GM06990 (cell line): ENCODE results near the gene CHRM5.
"Not testable (repeated sequence)": the region's sequence is repeated elsewhere in the genome, so short reads cannot be mapped to it uniquely, and the experiment has no call there.

Source experiments
- DNase-seq: peaks from one replicate; pipeline ENCODE4 v3.0.0-alpha.2; 2011; ENCODE audit not compliant: insufficient read length; ENCODE audit errors: extremely low read depth
- H3K27me3 ChIP-seq: replicated peaks from 2 replicates; pipeline ENCODE4 v1.6.0; 2011; ENCODE audit warnings: low read length; ENCODE audit not compliant: control insufficient read depth, insufficient read depth
- H3K36me3 ChIP-seq: 2 replicates; pipeline ENCODE4 v1.5.1; 2011; ENCODE audit warnings: low read length; ENCODE audit not compliant: control insufficient read depth, insufficient read depth
- H3K4me3 ChIP-seq: replicated peaks from 2 replicates; pipeline ENCODE4 v1.5.1; 2011; ENCODE audit warnings: low read depth, mild to moderate bottlenecking, control low read depth, low read length
- CTCF ChIP-seq: IDR thresholded peaks from 2 replicates; pipeline ENCODE4 v1.5.1; 2011; ENCODE audit warnings: low read length, control low read depth, mild to moderate bottlenecking, inconsistent platforms; ENCODE audit not compliant: insufficient read depth, poor library complexity, severe bottlenecking

Gene CHRM5

GRCh38 chr15:34010921-34011320, 42.6 kb downstream of the CHRM5 start:
- no peak for DNase-seq
- Histone ChIP-seq H3K36me3 (no peaks in the 10 kb centered on the region), H3K4me3 (no peak overlapping the region), H3K27me3 (no peaks in the 10 kb centered on the region)
- TF ChIP-seq CTCF, result no peak

GRCh38 chr15:34011481-34011880, 43.2 kb downstream of the CHRM5 start:
- no peak overlapping the region for H3K4me3 ChIP-seq
- DNase-seq, result no peak
- no peak for TF ChIP-seq CTCF
- H3K27me3 ChIP-seq, result no peaks in the 10 kb centered on the region
- H3K36me3 ChIP-seq, result no peaks in the 10 kb centered on the region

GRCh38 chr15:34012461-34013028, 44.2 kb downstream of the CHRM5 start:
- Histone ChIP-seq H3K36me3 (no peaks in the 10 kb centered on the region), H3K27me3 (no peaks in the 10 kb centered on the region), H3K4me3 (no peak overlapping the region)
- no peak for DNase-seq
- no peak for TF ChIP-seq CTCF

GRCh38 chr15:34013746-34014145, 45.4 kb downstream of the CHRM5 start:
- no peak for TF ChIP-seq CTCF
- Histone ChIP-seq H3K36me3 (no peaks in the 10 kb centered on the region), H3K4me3 (no peak overlapping the region), H3K27me3 (no peaks in the 10 kb centered on the region)
- DNase-seq, result no peak

- no peak overlapping the region for H3K4me3 ChIP-seq
- no peaks in the 10 kb centered on the region for H3K36me3 ChIP-seq
- DNase-seq, result no peak
- TF ChIP-seq CTCF, result no peak
- no peaks in the 10 kb centered on the region for H3K27me3 ChIP-seq
Measured at GRCh38 chr15:34014556-34014955, 46.3 kb downstream of the CHRM5 start.

GRCh38 chr15:34018021-34018645, 49.8 kb downstream of the CHRM5 start:
- no peak for TF ChIP-seq CTCF
- no peak for DNase-seq
- no peaks in the 10 kb centered on the region for H3K27me3 ChIP-seq
- H3K4me3 ChIP-seq, result no peak overlapping the region
- no peaks in the 10 kb centered on the region for H3K36me3 ChIP-seq

GRCh38 chr15:34018738-34019137, 50.4 kb downstream of the CHRM5 start:
- DNase-seq, H3K36me3 ChIP-seq, H3K4me3 ChIP-seq, H3K27me3 ChIP-seq: not testable (repeated sequence)
